ENCODE results near the gene ZNF35. TPM values are rescaled to one million over a fixed set of nuclear protein-coding genes. Genes with fewer than 3 reads are reported as not detected.

The ZNF35 gene
- total and polyA plus RNA-seq, 2 donors (not counting 1 experiment from before 2014, with no cell fraction given) = 8.0 to 11.2 TPM

DNA sequence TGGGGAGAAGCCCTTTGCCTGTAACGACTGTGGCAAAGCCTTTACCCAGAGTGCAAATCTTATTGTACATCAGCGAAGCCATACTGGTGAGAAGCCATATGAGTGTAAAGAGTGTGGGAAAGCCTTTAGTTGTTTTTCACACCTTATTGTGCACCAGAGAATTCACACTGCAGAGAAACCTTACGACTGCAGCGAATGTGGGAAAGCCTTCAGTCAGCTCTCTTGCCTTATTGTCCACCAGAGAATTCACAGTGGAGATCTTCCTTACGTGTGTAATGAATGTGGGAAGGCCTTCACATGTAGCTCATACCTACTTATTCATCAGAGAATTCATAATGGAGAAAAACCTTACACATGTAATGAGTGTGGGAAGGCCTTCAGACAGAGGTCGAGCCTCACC lies 10.9 kb downstream of the ZNF35 start:
- Histone ChIP-seq H3K79me2 (ENCODE audit: control insufficient read depth, insufficient read depth, low read length) (no peaks in the 10 kb centered on the region), H3K4me3 (replicated peaks in 1 of 4; ENCODE audit: control extremely low read depth in 1 of 4, insufficient read depth in 1 of 4, low read depth in 3 of 4, low read length in 4 of 4) (no peak overlapping the region), H3K27me3 (ENCODE audit: control insufficient read depth, insufficient read depth, low read length) (no peaks in the 10 kb centered on the region), H4K20me1 (ENCODE audit: control insufficient read depth, extremely low read depth, insufficient read depth, low read length) (no peaks in the 10 kb centered on the region), H3K36me3 (ENCODE audit: control insufficient read depth, insufficient read depth, low read length) (peaks cover 24% of the 10 kb centered on the region), H3K4me1 (ENCODE audit: control insufficient read depth, extremely low read depth, insufficient read depth, low read length) (no peaks in the 10 kb centered on the region), H3K4me2 (ENCODE audit: extremely low read depth, insufficient read depth, low read length) (no peak overlapping the region), H3K9ac (ENCODE audit: insufficient read depth, low read length) (no peak overlapping the region), H3K9me3 (ENCODE audit: control insufficient read depth, insufficient read depth, low read depth, low read length) (peaks cover 6% of the 10 kb centered on the region), H2AFZ (ENCODE audit: low read length) (no peak overlapping the region), H3K27ac (ENCODE audit: insufficient read depth, low read length) (no peak overlapping the region)
- peak; percentile 8 for DNase-seq (ENCODE audit: low read depth in 2 of 2)
- TF ChIP-seq, protein P1, sequence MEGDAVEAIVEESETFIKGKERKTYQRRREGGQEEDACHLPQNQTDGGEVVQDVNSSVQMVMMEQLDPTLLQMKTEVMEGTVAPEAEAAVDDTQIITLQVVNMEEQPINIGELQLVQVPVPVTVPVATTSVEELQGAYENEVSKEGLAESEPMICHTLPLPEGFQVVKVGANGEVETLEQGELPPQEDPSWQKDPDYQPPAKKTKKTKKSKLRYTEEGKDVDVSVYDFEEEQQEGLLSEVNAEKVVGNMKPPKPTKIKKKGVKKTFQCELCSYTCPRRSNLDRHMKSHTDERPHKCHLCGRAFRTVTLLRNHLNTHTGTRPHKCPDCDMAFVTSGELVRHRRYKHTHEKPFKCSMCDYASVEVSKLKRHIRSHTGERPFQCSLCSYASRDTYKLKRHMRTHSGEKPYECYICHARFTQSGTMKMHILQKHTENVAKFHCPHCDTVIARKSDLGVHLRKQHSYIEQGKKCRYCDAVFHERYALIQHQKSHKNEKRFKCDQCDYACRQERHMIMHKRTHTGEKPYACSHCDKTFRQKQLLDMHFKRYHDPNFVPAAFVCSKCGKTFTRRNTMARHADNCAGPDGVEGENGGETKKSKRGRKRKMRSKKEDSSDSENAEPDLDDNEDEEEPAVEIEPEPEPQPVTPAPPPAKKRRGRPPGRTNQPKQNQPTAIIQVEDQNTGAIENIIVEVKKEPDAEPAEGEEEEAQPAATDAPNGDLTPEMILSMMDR (conservative IDR thresholded peaks at IDR 0.05 in 1 of 2, IDR thresholded peaks at IDR 0.05 in 1 of 2; ENCODE audit: low read depth in 1 of 2, low read length in 2 of 2) = no peak
- no peak for TF ChIP-seq EZH2 (IDR thresholded peaks at IDR 0.05; ENCODE audit: low read length, missing control alignments)

DNA sequence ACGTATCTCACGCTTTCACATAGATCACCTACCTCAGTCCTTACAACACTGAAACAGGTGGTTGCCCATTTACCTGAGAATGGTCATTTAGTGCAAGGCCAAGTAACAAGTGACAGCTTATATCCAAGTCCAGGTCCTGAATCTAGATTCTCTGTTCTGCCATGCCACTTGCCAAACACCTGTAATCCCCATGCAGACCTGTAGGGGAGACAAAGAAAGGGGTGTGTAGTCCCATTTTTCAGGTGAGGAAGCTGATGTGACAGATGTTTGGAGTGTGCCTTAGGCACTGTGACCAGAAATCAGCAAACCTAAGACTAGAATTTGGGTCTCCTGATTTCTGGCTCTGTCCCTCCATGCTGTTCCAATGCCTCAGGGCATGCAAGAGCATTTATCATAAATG lies 12.7 kb downstream of the ZNF35 start:
- H3K9me3 ChIP-seq (ENCODE audit: control insufficient read depth, insufficient read depth, low read depth, low read length) = peaks cover 6% of the 10 kb centered on the region
- no peaks in the 10 kb centered on the region for H4K20me1 ChIP-seq (ENCODE audit: control insufficient read depth, extremely low read depth, insufficient read depth, low read length)
- H3K4me1 ChIP-seq (ENCODE audit: control insufficient read depth, extremely low read depth, insufficient read depth, low read length) = no peaks in the 10 kb centered on the region
- DNase-seq (ENCODE audit: low read depth in 2 of 2) = no peak
- H3K9ac ChIP-seq (ENCODE audit: insufficient read depth, low read length) = no peak overlapping the region
- H3K36me3 ChIP-seq (ENCODE audit: control insufficient read depth, insufficient read depth, low read length) = peaks cover 24% of the 10 kb centered on the region
- no peaks in the 10 kb centered on the region for H3K27me3 ChIP-seq (ENCODE audit: control insufficient read depth, insufficient read depth, low read length)
- no peak overlapping the region for H3K4me2 ChIP-seq (ENCODE audit: extremely low read depth, insufficient read depth, low read length)
- TF ChIP-seq, protein P1 (conservative IDR thresholded peaks at IDR 0.05 in 1 of 2, IDR thresholded peaks at IDR 0.05 in 1 of 2; ENCODE audit: low read depth in 1 of 2, low read length in 2 of 2) = peak in 1 of 2 donors; percentile 26
- TF ChIP-seq EZH2 (IDR thresholded peaks at IDR 0.05; ENCODE audit: low read length, missing control alignments) = no peak
- H3K4me3 ChIP-seq (replicated peaks in 1 of 4; ENCODE audit: control extremely low read depth in 1 of 4, insufficient read depth in 1 of 4, low read depth in 3 of 4, low read length in 4 of 4) = no peak overlapping the region
- H3K27ac ChIP-seq (ENCODE audit: insufficient read depth, low read length) = no peak overlapping the region
- H3K79me2 ChIP-seq (ENCODE audit: control insufficient read depth, insufficient read depth, low read length) = no peaks in the 10 kb centered on the region
- H2AFZ ChIP-seq (ENCODE audit: low read length) = no peak overlapping the region

DNA sequence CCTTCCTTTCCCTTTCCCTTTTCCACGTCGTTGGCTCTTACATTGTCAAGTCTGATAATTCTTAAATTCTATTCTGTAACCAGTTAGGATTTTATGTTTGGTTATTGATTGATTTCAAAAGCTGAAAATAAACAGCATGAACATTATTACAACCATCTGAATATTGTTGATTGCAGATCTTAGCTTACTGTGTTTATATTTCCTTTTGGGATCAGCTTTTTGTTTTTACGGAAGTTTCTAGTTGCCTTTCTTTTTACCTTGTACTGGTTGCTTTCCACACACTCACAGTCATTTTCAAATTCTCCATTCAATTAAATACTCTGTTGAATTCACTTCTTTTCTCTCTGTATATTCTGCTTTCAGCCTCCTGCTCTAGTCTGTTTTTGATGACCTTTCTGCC lies 16.6 kb downstream of the ZNF35 start:
- no peak for TF ChIP-seq EZH2 (IDR thresholded peaks at IDR 0.05; ENCODE audit: low read length, missing control alignments)
- TF ChIP-seq, protein P1 (conservative IDR thresholded peaks at IDR 0.05 in 1 of 2, IDR thresholded peaks at IDR 0.05 in 1 of 2; ENCODE audit: low read depth in 1 of 2, low read length in 2 of 2) = no peak
- Histone ChIP-seq H3K4me3 (replicated peaks in 1 of 4; ENCODE audit: control extremely low read depth in 1 of 4, insufficient read depth in 1 of 4, low read depth in 3 of 4, low read length in 4 of 4) (no peak overlapping the region), H3K27ac (ENCODE audit: insufficient read depth, low read length) (no peak overlapping the region), H3K36me3 (ENCODE audit: control insufficient read depth, insufficient read depth, low read length) (peaks cover 3% of the 10 kb centered on the region), H3K9me3 (ENCODE audit: control insufficient read depth, insufficient read depth, low read depth, low read length) (no peaks in the 10 kb centered on the region), H3K27me3 (ENCODE audit: control insufficient read depth, insufficient read depth, low read length) (no peaks in the 10 kb centered on the region), H4K20me1 (ENCODE audit: control insufficient read depth, extremely low read depth, insufficient read depth, low read length) (no peaks in the 10 kb centered on the region), H3K4me1 (ENCODE audit: control insufficient read depth, extremely low read depth, insufficient read depth, low read length) (no peaks in the 10 kb centered on the region), H3K9ac (ENCODE audit: insufficient read depth, low read length) (no peak overlapping the region), H2AFZ (ENCODE audit: low read length) (no peak overlapping the region), H3K4me2 (ENCODE audit: extremely low read depth, insufficient read depth, low read length) (no peak overlapping the region), H3K79me2 (ENCODE audit: control insufficient read depth, insufficient read depth, low read length) (no peaks in the 10 kb centered on the region)
- no peak for DNase-seq (ENCODE audit: low read depth in 2 of 2)
